Left lobe of liver (tissue), 2 donors: Measurements from ENCODE around the gene ABCA6. TPM values are rescaled to one million over a fixed set of nuclear protein-coding genes. Genes with fewer than 3 reads are reported as not detected.

Source experiments
- ATAC-seq: fragments of 200-7000 bp; cut with Tn5 transposase; one replicate; pipeline ENCODE4 v1.9.1; 2020; ENCODE audit warnings: mild to moderate bottlenecking, moderate library complexity
- DNase-seq: peaks from one replicate; pipeline ENCODE4 v3.0.0-alpha.2; 2020; ENCODE audit warnings: low spot score
- total RNA-seq: library from RNA; stranded (reverse); gene quantifications from one replicate; pipeline ENCODE4 v1.2.1, GENCODE V29; 2021
- donor health status: DM: no; HTN: no; CAD: no; lungs with moderate emphysema.
- donor health status: DM: no; HTN: yes; CAD: no.

Gene ABCA6
- total RNA-seq, 1 donor from 2014 or later = 101 TPM

- ATAC-seq (no peak), DNase-seq (no peak)
Observed at GRCh38 chr17:69056179-69056823, 85.4 kb downstream of the ABCA6 start.

- ATAC-seq (no peak), DNase-seq (no peak)
Observed at GRCh38 chr17:69055334-69055733, 86.4 kb downstream of the ABCA6 start.

GRCh38 chr17:69050999-69051775, 90.5 kb downstream of the ABCA6 start:
- no peak for ATAC-seq
- DNase-seq = no peak

- ATAC-seq (no peak), DNase-seq (no peak)
Observed at GRCh38 chr17:69048634-69049033, 93.1 kb downstream of the ABCA6 start.

GRCh38 chr17:69047368-69048263, 94.1 kb downstream of the ABCA6 start:
- ATAC-seq (peak; percentile 90), DNase-seq (peak; percentile 61)

- no peak for DNase-seq
- no peak for ATAC-seq
Observed at GRCh38 chr17:69046121-69046807, 95.4 kb downstream of the ABCA6 start.

- DNase-seq (no peak), ATAC-seq (no peak)
Observed at GRCh38 chr17:69045646-69046045, 96.0 kb downstream of the ABCA6 start.

- no peak for ATAC-seq
- no peak for DNase-seq
Observed at GRCh38 chr17:69044371-69044770, 97.3 kb downstream of the ABCA6 start.

GRCh38 chr17:69043098-69043734, 98.5 kb downstream of the ABCA6 start:
- ATAC-seq (no peak), DNase-seq (no peak)

GRCh38 chr17:69042308-69042707, 99.4 kb downstream of the ABCA6 start:
- ATAC-seq (no peak), DNase-seq (no peak)

GRCh38 chr17:69031839-69032238, 109.9 kb downstream of the ABCA6 start:
- peak; percentile 39 for ATAC-seq
- no peak for DNase-seq

GRCh38 chr17:69030169-69030568, 111.5 kb downstream of the ABCA6 start:
- DNase-seq = no peak
- no peak for ATAC-seq

Other genes starting within 250 kb of the ABCA6 start
- gene ABCA8, start 186.5 kb downstream of the ABCA6 start, total RNA-seq = 35.6 TPM
- gene ABCA9, start 81.0 kb downstream of the ABCA6 start, total RNA-seq = 8.9 TPM
- 3.1 TPM for gene ABCA10, start 86.9 kb upstream of the ABCA6 start, total RNA-seq
- gene ABCA5, start 185.2 kb upstream of the ABCA6 start, total RNA-seq = 48.7 TPM